Gastrocnemius medialis (tissue), 4 donors: ENCODE measurements around the gene COPS6.

Experiments
- POLR2A ChIP-seq, 2 donors: fragments of 450-650 bp; IDR thresholded peaks; one replicate each; pipeline ENCODE4 v1.6.1; 2017; ENCODE audit warnings: antibody characterized with exemption in 2 of 2, mild to moderate bottlenecking in 2 of 2, moderate library complexity in 2 of 2
- TF ChIP-seq, protein P1 (sequence below), 5 experiments: fragments of 450-650 bp in 3 of 5; fragments of 200-600 bp in 2 of 5; sonication (generic) in 2 of 5; IDR thresholded peaks in 4 of 5; conservative IDR thresholded peaks in 1 of 5; 1 replicate in 4 of 5; 2 replicates in 1 of 5; pipeline ENCODE4 v1.5.1; 2016 to 2019; ENCODE audit warnings: antibody characterized with exemption in 5 of 5, mild to moderate bottlenecking in 3 of 5, moderate library complexity in 3 of 5

DNA sequence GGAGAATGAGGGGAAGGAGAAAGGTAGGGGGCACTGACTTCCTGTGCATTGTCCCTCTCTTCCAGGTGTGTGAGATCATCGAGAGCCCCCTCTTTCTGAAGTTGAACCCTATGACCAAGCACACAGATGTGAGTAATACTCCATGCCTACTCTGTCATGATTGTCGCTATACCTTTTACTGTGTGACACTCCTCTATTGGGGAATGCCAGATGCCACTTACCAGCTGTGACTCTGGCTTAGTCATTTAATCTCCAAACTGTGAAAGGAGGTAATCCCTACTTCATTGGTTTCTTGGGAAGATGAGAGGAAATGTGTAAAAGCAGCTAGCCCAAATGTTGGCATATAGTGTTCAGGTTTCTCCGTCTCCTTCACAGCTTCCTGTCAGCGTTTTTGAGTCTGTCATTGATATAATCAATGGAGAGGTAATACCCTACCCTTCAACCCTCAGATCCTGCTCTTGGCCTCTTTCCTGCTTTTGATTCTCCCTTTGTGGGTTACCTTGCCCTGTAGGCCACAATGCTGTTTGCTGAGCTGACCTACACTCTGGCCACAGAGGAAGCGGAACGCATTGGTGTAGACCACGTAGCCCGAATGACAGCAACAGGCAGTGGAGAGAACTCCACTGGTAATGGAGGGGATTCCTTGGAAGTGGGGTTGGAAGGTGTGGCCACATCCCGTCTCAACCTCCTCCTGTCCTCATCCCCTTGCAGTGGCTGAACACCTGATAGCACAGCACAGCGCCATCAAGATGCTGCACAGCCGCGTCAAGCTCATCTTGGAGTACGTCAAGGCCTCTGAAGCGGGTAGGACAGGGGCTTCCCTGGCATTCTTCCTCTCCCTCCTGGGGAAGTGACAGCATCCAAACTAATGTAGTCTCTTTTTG is 2.0 kb downstream of the COPS6 start:
- TF ChIP-seq, protein P1, sequence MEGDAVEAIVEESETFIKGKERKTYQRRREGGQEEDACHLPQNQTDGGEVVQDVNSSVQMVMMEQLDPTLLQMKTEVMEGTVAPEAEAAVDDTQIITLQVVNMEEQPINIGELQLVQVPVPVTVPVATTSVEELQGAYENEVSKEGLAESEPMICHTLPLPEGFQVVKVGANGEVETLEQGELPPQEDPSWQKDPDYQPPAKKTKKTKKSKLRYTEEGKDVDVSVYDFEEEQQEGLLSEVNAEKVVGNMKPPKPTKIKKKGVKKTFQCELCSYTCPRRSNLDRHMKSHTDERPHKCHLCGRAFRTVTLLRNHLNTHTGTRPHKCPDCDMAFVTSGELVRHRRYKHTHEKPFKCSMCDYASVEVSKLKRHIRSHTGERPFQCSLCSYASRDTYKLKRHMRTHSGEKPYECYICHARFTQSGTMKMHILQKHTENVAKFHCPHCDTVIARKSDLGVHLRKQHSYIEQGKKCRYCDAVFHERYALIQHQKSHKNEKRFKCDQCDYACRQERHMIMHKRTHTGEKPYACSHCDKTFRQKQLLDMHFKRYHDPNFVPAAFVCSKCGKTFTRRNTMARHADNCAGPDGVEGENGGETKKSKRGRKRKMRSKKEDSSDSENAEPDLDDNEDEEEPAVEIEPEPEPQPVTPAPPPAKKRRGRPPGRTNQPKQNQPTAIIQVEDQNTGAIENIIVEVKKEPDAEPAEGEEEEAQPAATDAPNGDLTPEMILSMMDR (IDR thresholded peaks at IDR 0.05 in 4 of 5, conservative IDR thresholded peaks at IDR 0.05 in 1 of 5) = no peak
- TF ChIP-seq POLR2A (IDR thresholded peaks at IDR 0.05) = no peak
